ENCODE results near the gene OMP.
"Not testable (repeated sequence)": the region's sequence is repeated elsewhere in the genome, so short reads cannot be mapped to it uniquely, and the experiment has no call there.

- not testable (repeated sequence) for TF ChIP-seq CTCF (conservative IDR thresholded peaks at IDR 0.05; ENCODE audit: low read depth, low read length); POLR2A (IDR thresholded peaks at IDR 0.05; ENCODE audit: low read depth, low read length); RAD21 (IDR thresholded peaks at IDR 0.05; ENCODE audit: low read length)
Observed at GRCh38 chr11:77061258-77061657, 41.4 kb upstream of the OMP start.

All from IMR-90 (cell line).